Panc1 (cell line): ENCODE results near the gene CEP55. TPM values are rescaled to one million over a fixed set of nuclear protein-coding genes. Genes with fewer than 3 reads are reported as not detected.

ENCODE experiments used
- ATAC-seq: fragments of 200-7000 bp; cut with Tn5 transposase; 2 replicates; pipeline ENCODE4 v1.9.1; 2020; ENCODE audit warnings: mild to moderate bottlenecking, moderate library complexity
- BruUV-seq: library from RNA; stranded (reverse); fragments of 400-500 nt; replicated peaks from 2 replicates; lab custom pipeline; 2021; lab: Mats Ljungman, UMichigan
- CTCF ChIA-PET: fragments of 300-600 bp; sonication (Branson Sonifier 250); formaldehyde crosslinking; loops from one replicate; lab custom pipeline; 2022; ENCODE audit warnings: antibody characterized with exemption; lab: Charles Lee
- POLR2A ChIA-PET: fragments of 300-600 bp; sonication (Branson Sonifier 250); formaldehyde crosslinking; loops from one replicate; lab custom pipeline; 2022; ENCODE audit warnings: antibody characterized with exemption; lab: Charles Lee
- DNase-seq: peaks from one replicate; pipeline ENCODE4 v3.0.0-alpha.2; 2010; ENCODE audit warnings: low read depth, low spot score
- H3K27ac ChIP-seq: 2 replicates; pipeline ENCODE4 v1.5.1; 2011; ENCODE audit warnings: mild to moderate bottlenecking, low read length, inconsistent platforms
- H3K27me3 ChIP-seq: fragments of 200-500 bp; sonication (Bioruptor generic); 2 replicates; pipeline ENCODE4 v1.6.0; 2014; ENCODE audit warnings: low read length, inconsistent platforms; ENCODE audit not compliant: control insufficient read depth, insufficient read depth
- H3K36me3 ChIP-seq: fragments of 200-500 bp; sonication (Bioruptor generic); 2 replicates; pipeline ENCODE4 v1.5.1; 2014; ENCODE audit warnings: inconsistent platforms, mild to moderate bottlenecking, low read length, moderate library complexity; ENCODE audit not compliant: control insufficient read depth, insufficient read depth
- H3K4me1 ChIP-seq: 2 replicates; pipeline ENCODE4 v1.5.1; 2011; ENCODE audit warnings: inconsistent platforms, mild to moderate bottlenecking, low read length, moderate library complexity; ENCODE audit not compliant: control insufficient read depth, insufficient read depth
- H3K4me3 ChIP-seq, 2 experiments: 2 replicates each; pipeline ENCODE4 v1.5.1; 2011 to 2012; ENCODE audit warnings: low read depth in 2 of 2, low read length in 2 of 2, mild to moderate bottlenecking in 2 of 2, inconsistent platforms in 1 of 2, moderate library complexity in 1 of 2
- H3K9me3 ChIP-seq: fragments of 200-500 bp; sonication (Bioruptor generic); 2 replicates; pipeline ENCODE4 v1.5.1; 2014; ENCODE audit warnings: low read depth, mild to moderate bottlenecking, inconsistent platforms, low read length, moderate library complexity; ENCODE audit not compliant: control insufficient read depth, insufficient read depth
- CTCF ChIP-seq: fragments of 450-650 bp; IDR thresholded peaks from 2 replicates; pipeline ENCODE4 v1.5.1; 2017; ENCODE audit warnings: mild to moderate bottlenecking
- POLR2AphosphoS5 ChIP-seq: IDR thresholded peaks from 2 replicates; pipeline ENCODE4 v1.6.1; 2012; ENCODE audit warnings: mild to moderate bottlenecking, low read depth, low read length, moderate library complexity
- SIN3A ChIP-seq: IDR thresholded peaks from 2 replicates; pipeline ENCODE4 v1.6.1; 2012; ENCODE audit warnings: low read depth, mild to moderate bottlenecking, low read length, moderate library complexity, borderline replicate concordance; ENCODE audit not compliant: insufficient read depth
- TCF7L2 ChIP-seq: IDR thresholded peaks from 2 replicates; pipeline ENCODE4 v1.6.1; 2011; ENCODE audit warnings: mild to moderate bottlenecking, low read depth, low read length, inconsistent platforms
- in situ Hi-C: cut with HindIII; loops from 2 replicates; pipeline ENCODE4 v1.10.0; 2016; ENCODE audit warnings: low sequenced_read_pairs, low pct_unique_long_range_greater_than_20kb
- intact Hi-C: fragments of 100-400 bp; cut with micrococcal nuclease; formaldehyde crosslinking; loops from one replicate; pipeline ENCODE4 v1.10.0; 2022; ENCODE audit not compliant: unreplicated experiment
- total RNA-seq: library from RNA; stranded (reverse); gene quantifications from one replicate; pipeline ENCODE4 v1.2.1, GENCODE V29; 2021; ENCODE audit not compliant: unreplicated experiment
- TF ChIP-seq, protein P1 (sequence below), 2 experiments: IDR thresholded peaks; 2 replicates each; pipeline ENCODE4 v1.6.1; 2011 to 2012; ENCODE audit warnings: low read depth in 2 of 2, control low read depth in 1 of 2, low read length in 1 of 2, mild to moderate bottlenecking in 1 of 2, moderate library complexity in 1 of 2; ENCODE audit not compliant: insufficient read depth in 1 of 2

Gene CEP55
- total RNA-seq, 1 experiment from 2014 or later = 96.4 TPM

GRCh38 chr10:93454736-93455135 lies 41.7 kb upstream of the CEP55 start:
- in situ Hi-C loops = no loop called here
- DNase-seq (no peak), ATAC-seq (no peak)
- no TSS peak for BruUV-seq
- CTCF ChIA-PET = interaction anchor here (0.7 kb wide), 1 partner anchor 97 kb away, joined by 9 read pairs; no protein-coding TSS in a partner anchor
- POLR2A ChIA-PET = interaction anchor here (0.7 kb wide), 1 partner anchor 17 kb away, joined by 5 read pairs; no protein-coding TSS in a partner anchor
- peak overlapping the region; percentile 62 for H3K27ac ChIP-seq
- TF ChIP-seq, protein P1, sequence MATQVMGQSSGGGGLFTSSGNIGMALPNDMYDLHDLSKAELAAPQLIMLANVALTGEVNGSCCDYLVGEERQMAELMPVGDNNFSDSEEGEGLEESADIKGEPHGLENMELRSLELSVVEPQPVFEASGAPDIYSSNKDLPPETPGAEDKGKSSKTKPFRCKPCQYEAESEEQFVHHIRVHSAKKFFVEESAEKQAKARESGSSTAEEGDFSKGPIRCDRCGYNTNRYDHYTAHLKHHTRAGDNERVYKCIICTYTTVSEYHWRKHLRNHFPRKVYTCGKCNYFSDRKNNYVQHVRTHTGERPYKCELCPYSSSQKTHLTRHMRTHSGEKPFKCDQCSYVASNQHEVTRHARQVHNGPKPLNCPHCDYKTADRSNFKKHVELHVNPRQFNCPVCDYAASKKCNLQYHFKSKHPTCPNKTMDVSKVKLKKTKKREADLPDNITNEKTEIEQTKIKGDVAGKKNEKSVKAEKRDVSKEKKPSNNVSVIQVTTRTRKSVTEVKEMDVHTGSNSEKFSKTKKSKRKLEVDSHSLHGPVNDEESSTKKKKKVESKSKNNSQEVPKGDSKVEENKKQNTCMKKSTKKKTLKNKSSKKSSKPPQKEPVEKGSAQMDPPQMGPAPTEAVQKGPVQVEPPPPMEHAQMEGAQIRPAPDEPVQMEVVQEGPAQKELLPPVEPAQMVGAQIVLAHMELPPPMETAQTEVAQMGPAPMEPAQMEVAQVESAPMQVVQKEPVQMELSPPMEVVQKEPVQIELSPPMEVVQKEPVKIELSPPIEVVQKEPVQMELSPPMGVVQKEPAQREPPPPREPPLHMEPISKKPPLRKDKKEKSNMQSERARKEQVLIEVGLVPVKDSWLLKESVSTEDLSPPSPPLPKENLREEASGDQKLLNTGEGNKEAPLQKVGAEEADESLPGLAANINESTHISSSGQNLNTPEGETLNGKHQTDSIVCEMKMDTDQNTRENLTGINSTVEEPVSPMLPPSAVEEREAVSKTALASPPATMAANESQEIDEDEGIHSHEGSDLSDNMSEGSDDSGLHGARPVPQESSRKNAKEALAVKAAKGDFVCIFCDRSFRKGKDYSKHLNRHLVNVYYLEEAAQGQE (IDR thresholded peaks at IDR 0.05; ENCODE audit: insufficient read depth in 1 of 2, low read depth in 2 of 2, low read length in 1 of 2) = no peak
- TF ChIP-seq POLR2AphosphoS5 (no peak), TCF7L2 (no peak), SIN3A (no peak), CTCF (no peak)
- H3K4me1 ChIP-seq = peaks cover 49% of the 10 kb centered on the region
- no peaks in the 10 kb centered on the region for H3K27me3 ChIP-seq
- intact Hi-C loops = no loop called here
- H3K9me3 ChIP-seq = no peaks in the 10 kb centered on the region
- no peak overlapping the region for H3K4me3 ChIP-seq
- H3K36me3 ChIP-seq = peaks cover 23% of the 10 kb centered on the region

GRCh38 chr10:93456480-93456879 lies 39.9 kb upstream of the CEP55 start:
- ATAC-seq = no peak
- TF ChIP-seq TCF7L2 (no peak), SIN3A (no peak), POLR2AphosphoS5 (no peak), CTCF (no peak)
- TF ChIP-seq, protein P1 (IDR thresholded peaks at IDR 0.05; ENCODE audit: insufficient read depth in 1 of 2, low read depth in 2 of 2, low read length in 1 of 2) = no peak
- H3K4me3 ChIP-seq = no peak overlapping the region
- in situ Hi-C loops (no loop called here), intact Hi-C loops (no loop called here)
- no peaks in the 10 kb centered on the region for H3K9me3 ChIP-seq
- CTCF ChIA-PET = interaction anchor here (0.5 kb wide), 1 partner anchor 24 kb away, joined by 5 read pairs; no protein-coding TSS in a partner anchor
- no peak for DNase-seq
- peaks cover 21% of the 10 kb centered on the region for H3K36me3 ChIP-seq
- POLR2A ChIA-PET = interaction anchor here (0.9 kb wide), 1 partner anchor 10 kb away, joined by 3 read pairs; no protein-coding TSS in a partner anchor
- H3K27ac ChIP-seq = peak overlapping the region; percentile 100
- H3K27me3 ChIP-seq = no peaks in the 10 kb centered on the region
- peaks cover 61% of the 10 kb centered on the region for H3K4me1 ChIP-seq
- no TSS peak for BruUV-seq
